ENCODE results near the gene MUC2. TPM values are rescaled to one million over a fixed set of nuclear protein-coding genes. Genes with fewer than 3 reads are reported as not detected.

Gene MUC2
- total RNA-seq, 1 donor from 2014 or later = not detected

DNA sequence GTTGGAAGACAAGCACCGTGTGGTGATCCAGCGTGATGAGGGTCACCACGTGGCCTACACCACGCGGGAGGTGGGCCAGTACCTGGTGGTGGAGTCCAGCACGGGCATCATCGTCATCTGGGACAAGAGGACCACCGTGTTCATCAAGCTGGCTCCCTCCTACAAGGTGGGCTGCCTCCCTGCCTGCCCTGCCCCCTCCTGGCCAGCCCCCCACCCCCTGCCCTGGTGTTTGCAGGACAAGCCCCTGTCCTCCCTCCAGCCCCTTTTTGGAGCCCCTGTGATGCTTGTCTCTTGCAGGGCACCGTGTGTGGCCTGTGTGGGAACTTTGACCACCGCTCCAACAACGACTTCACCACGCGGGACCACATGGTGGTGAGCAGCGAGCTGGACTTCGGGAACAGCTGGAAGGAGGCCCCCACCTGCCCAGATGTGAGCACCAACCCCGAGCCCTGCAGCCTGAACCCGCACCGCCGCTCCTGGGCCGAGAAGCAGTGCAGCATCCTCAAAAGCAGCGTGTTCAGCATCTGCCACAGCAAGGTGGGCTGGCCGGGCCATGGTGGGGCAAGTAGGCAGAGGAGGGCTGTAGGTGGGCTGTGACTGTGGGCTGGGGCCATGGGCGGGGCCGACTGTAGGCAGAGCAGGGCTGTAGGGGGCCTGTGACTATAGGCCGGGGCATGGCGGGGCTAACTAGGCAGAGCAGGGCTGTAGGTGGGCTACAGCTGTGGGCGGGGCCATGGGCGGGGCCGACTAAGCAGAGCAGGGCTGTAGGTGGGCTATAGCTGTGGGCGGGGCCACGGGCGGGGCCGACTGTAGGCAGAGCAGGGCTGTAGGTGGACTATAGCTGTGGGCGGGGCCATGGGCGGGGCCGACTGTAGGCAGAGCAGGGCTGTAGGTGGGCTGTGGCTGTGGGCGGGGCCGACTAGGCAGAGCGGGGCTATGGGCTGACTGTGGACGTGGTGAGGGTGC lies 13.6 kb downstream of the MUC2 start:
- H3K79me2 ChIP-seq (ENCODE audit: low read depth) = no peaks in the 10 kb centered on the region
- no peaks in the 10 kb centered on the region for H3K9me3 ChIP-seq (ENCODE audit: low read depth)
- Mint-ChIP-seq H3K9me3 (no peaks in the 10 kb centered on the region), H3K4me1 (peaks cover 9% of the 10 kb centered on the region), H3K27me3 (ENCODE audit: insufficient read depth, low read depth) (peaks cover 10% of the 10 kb centered on the region), H3K27ac (no peak overlapping the region), H3K36me3 (no peaks in the 10 kb centered on the region), H3K4me3 (no peak overlapping the region)
- H3K36me3 ChIP-seq = no peaks in the 10 kb centered on the region
- no peaks in the 10 kb centered on the region for H3K4me1 ChIP-seq
- H4K20me1 ChIP-seq (ENCODE audit: low read depth) = no peaks in the 10 kb centered on the region
- no peak overlapping the region for H3K9ac ChIP-seq
- TF ChIP-seq, protein P1, sequence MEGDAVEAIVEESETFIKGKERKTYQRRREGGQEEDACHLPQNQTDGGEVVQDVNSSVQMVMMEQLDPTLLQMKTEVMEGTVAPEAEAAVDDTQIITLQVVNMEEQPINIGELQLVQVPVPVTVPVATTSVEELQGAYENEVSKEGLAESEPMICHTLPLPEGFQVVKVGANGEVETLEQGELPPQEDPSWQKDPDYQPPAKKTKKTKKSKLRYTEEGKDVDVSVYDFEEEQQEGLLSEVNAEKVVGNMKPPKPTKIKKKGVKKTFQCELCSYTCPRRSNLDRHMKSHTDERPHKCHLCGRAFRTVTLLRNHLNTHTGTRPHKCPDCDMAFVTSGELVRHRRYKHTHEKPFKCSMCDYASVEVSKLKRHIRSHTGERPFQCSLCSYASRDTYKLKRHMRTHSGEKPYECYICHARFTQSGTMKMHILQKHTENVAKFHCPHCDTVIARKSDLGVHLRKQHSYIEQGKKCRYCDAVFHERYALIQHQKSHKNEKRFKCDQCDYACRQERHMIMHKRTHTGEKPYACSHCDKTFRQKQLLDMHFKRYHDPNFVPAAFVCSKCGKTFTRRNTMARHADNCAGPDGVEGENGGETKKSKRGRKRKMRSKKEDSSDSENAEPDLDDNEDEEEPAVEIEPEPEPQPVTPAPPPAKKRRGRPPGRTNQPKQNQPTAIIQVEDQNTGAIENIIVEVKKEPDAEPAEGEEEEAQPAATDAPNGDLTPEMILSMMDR (IDR thresholded peaks at IDR 0.05) = no peak
- TF ChIP-seq EZH2phosphoT487 (IDR thresholded peaks at IDR 0.05) (no peak), EZH2 (IDR thresholded peaks at IDR 0.05) (no peak)
- no peaks in the 10 kb centered on the region for H3K27me3 ChIP-seq
- DNase-seq (ENCODE audit: low spot score) = no peak
- no peak overlapping the region for H3K27ac ChIP-seq
- H2AFZ ChIP-seq (replicated peaks) = no peak overlapping the region
- H3K4me2 ChIP-seq = no peak overlapping the region
- H3K4me3 ChIP-seq = no peak overlapping the region
- H3F3A ChIP-seq (ENCODE audit: low read depth) = peaks cover 10% of the 10 kb centered on the region

DNA sequence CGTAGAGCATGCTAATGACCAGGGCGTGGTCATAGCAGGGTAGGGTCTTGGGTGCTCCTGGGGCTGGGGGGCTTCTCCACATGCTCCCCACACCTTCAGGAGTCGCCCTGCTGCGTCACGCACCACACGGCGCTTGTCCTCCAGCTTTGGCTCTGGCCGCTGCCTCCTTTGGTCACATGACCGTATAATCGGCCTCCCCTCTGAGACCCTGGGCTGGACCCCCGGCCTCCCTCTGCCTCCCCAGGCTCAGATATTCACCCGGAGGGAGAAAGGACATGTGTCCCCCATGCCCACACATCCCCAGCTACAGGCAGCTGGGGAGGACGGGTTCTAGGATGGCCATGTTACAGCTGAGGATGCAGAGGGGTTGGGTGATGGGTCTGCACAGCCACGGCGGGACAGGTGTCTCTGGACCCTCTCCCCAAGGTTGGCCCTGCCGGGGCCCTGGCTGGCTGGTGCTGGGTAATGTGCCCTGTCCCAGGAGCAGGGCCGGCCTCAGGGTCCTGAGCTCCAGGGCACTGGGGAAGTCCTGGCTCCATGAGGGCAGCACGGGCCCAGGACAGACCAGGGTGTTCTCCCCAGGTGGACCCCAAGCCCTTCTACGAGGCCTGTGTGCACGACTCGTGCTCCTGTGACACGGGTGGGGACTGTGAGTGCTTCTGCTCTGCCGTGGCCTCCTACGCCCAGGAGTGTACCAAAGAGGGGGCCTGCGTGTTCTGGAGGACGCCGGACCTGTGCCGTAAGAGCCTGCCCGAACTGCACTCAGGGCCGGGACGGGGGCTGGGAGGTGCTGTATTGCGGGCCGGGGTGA lies 14.5 kb downstream of the MUC2 start:
- Histone ChIP-seq H3K36me3 (no peaks in the 10 kb centered on the region), H3K4me1 (no peaks in the 10 kb centered on the region), H2AFZ (replicated peaks) (no peak overlapping the region), H3K27me3 (no peaks in the 10 kb centered on the region), H3F3A (ENCODE audit: low read depth) (peaks cover 10% of the 10 kb centered on the region), H3K9ac (no peak overlapping the region), H3K27ac (no peak overlapping the region), H3K4me2 (no peak overlapping the region), H3K4me3 (no peak overlapping the region), H3K79me2 (ENCODE audit: low read depth) (no peaks in the 10 kb centered on the region), H3K9me3 (ENCODE audit: low read depth) (no peaks in the 10 kb centered on the region), H4K20me1 (ENCODE audit: low read depth) (no peaks in the 10 kb centered on the region)
- DNase-seq (ENCODE audit: low spot score) = no peak
- H3K9me3 Mint-ChIP-seq = no peaks in the 10 kb centered on the region
- H3K36me3 Mint-ChIP-seq = no peaks in the 10 kb centered on the region
- H3K4me1 Mint-ChIP-seq = peaks cover 9% of the 10 kb centered on the region
- TF ChIP-seq, protein P1 (IDR thresholded peaks at IDR 0.05) = no peak
- no peak for TF ChIP-seq EZH2 (IDR thresholded peaks at IDR 0.05)
- TF ChIP-seq EZH2phosphoT487 (IDR thresholded peaks at IDR 0.05) = no peak
- no peak overlapping the region for H3K27ac Mint-ChIP-seq
- H3K4me3 Mint-ChIP-seq = no peak overlapping the region
- H3K27me3 Mint-ChIP-seq (ENCODE audit: insufficient read depth, low read depth) = peaks cover 11% of the 10 kb centered on the region

DNA sequence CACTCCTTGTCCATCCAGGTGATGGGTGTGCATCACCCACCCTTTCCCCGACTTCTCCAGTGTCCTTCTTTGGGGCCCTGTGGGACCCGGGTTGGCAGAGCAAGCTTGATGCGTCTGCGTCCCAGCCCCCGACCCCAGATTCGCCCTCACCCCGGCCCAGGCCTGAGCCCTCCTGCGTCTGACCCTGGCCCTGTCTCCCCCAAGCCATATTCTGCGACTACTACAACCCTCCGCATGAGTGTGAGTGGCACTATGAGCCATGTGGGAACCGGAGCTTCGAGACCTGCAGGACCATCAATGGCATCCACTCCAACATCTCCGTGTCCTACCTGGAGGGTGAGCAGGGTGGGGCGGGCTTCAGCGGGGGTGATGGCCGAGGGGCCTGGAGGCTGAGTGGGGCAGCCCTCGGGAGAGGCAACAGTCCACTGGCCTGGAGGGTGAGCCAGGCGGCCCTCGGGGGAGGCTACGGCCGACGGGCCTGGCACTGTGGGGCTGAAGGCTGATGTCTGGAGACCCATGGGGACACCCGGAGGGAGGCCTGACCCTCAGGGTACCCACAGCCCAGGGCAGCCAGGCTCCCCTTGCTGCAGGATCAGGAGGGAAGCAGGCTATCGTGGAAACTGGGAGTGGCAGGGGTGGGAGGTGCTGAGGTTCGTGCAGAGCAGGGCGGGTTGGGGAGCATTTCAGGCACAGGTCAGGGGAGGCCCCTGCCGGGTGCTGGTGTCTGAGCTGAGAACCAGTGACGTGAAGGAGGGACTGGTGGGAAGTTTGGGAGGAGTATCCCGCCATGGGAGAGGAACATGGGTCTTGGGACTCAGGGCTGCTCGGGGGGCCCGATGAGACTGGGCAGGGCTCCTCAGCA lies 15.3 kb downstream of the MUC2 start:
- H3F3A ChIP-seq (ENCODE audit: low read depth) = peaks cover 10% of the 10 kb centered on the region
- Mint-ChIP-seq H3K27me3 (ENCODE audit: insufficient read depth, low read depth) (peaks cover 12% of the 10 kb centered on the region), H3K4me3 (no peak overlapping the region), H3K4me1 (peaks cover 9% of the 10 kb centered on the region), H3K36me3 (no peaks in the 10 kb centered on the region), H3K27ac (no peak overlapping the region), H3K9me3 (peaks cover 1% of the 10 kb centered on the region)
- H3K79me2 ChIP-seq (ENCODE audit: low read depth) = no peaks in the 10 kb centered on the region
- no peak overlapping the region for H2AFZ ChIP-seq (replicated peaks)
- H3K36me3 ChIP-seq = no peaks in the 10 kb centered on the region
- H3K4me1 ChIP-seq = no peaks in the 10 kb centered on the region
- DNase-seq (ENCODE audit: low spot score) = no peak
- H3K9me3 ChIP-seq (ENCODE audit: low read depth) = no peaks in the 10 kb centered on the region
- no peak overlapping the region for H3K4me2 ChIP-seq
- no peak overlapping the region for H3K27ac ChIP-seq
- H3K9ac ChIP-seq = no peak overlapping the region
- H3K4me3 ChIP-seq = no peak overlapping the region
- no peaks in the 10 kb centered on the region for H3K27me3 ChIP-seq
- H4K20me1 ChIP-seq (ENCODE audit: low read depth) = no peaks in the 10 kb centered on the region
- TF ChIP-seq EZH2phosphoT487 (IDR thresholded peaks at IDR 0.05) (no peak), EZH2 (IDR thresholded peaks at IDR 0.05) (no peak)
- TF ChIP-seq, protein P1 (IDR thresholded peaks at IDR 0.05) = no peak
